HG02642 (cell line): Measurements from ENCODE around the gene NES.

Experiments used
- ATAC-seq: cut with Tn5 transposase; IDR thresholded peaks from one replicate; pipeline ENCODE4 v1.9.1; 2021; ENCODE audit warnings: mild to moderate bottlenecking; ENCODE audit not compliant: unreplicated experiment, poor library complexity

NES gene

GRCh38 chr1:156682166-156682890 lies 5.1 kb upstream of the NES start:
- ATAC-seq, result no peak

GRCh38 chr1:156681196-156681960 lies 4.2 kb upstream of the NES start:
- ATAC-seq, result no peak

- ATAC-seq, result no peak
Measured at GRCh38 chr1:156680056-156680455, 2.8 kb upstream of the NES start.

- no peak for ATAC-seq
Measured at GRCh38 chr1:156677616-156678596, 699 bp upstream of the NES start.

GRCh38 chr1:156676114-156676819 lies 940 bp downstream of the NES start:
- no peak for ATAC-seq

- ATAC-seq, result no peak
Measured at GRCh38 chr1:156675210-156676113, 1.7 kb downstream of the NES start.

GRCh38 chr1:156673387-156674121 lies 3.7 kb downstream of the NES start:
- no peak for ATAC-seq

- no peak for ATAC-seq
Measured at GRCh38 chr1:156671804-156672203, 5.4 kb downstream of the NES start.

- ATAC-seq, result no peak
Measured at GRCh38 chr1:156670791-156671190, 6.4 kb downstream of the NES start.

GRCh38 chr1:156670359-156670758 lies 6.8 kb downstream of the NES start:
- no peak for ATAC-seq

GRCh38 chr1:156669794-156670193 lies 7.4 kb downstream of the NES start:
- no peak for ATAC-seq

- no peak for ATAC-seq
Measured at GRCh38 chr1:156668801-156669637, 8.2 kb downstream of the NES start.

GRCh38 chr1:156667968-156668709 lies 9.1 kb downstream of the NES start:
- no peak for ATAC-seq

- ATAC-seq, result no peak
Measured at GRCh38 chr1:156667610-156667967, 9.6 kb downstream of the NES start.

GRCh38 chr1:156666862-156667609 lies 10.2 kb downstream of the NES start:
- ATAC-seq, result no peak

- no peak for ATAC-seq
Measured at GRCh38 chr1:156665539-156665938, 11.7 kb downstream of the NES start.
